ENCODE measurements around the gene WDFY4.

- TF ChIP-seq CTCF (conservative IDR thresholded peaks at IDR 0.05), result no peak
- TF ChIP-seq ZFX (IDR thresholded peaks at IDR 0.05), result no peak
Measured at GRCh38 chr10:48932831-48933664, 248.4 kb downstream of the WDFY4 start.

Measured in C4-2B (cell line).